Stromal cell of bone marrow (primary cell): ENCODE data around the gene ECT2.
"Not testable (repeated sequence)": the region's sequence is repeated elsewhere in the genome, so short reads cannot be mapped to it uniquely, and the experiment has no call there.

Experiments
- DNase-seq: peaks from one replicate; pipeline ENCODE4 v3.0.0-alpha.2; 2012; ENCODE audit warnings: low read depth

The ECT2 gene

GRCh38 chr3:172808969-172809546 lies 58.5 kb downstream of the ECT2 start:
- DNase-seq, result peak; percentile 23

GRCh38 chr3:172811099-172811498 lies 60.6 kb downstream of the ECT2 start:
- DNase-seq, result no peak

- DNase-seq, result no peak
Observed at GRCh38 chr3:172813462-172813861, 62.9 kb downstream of the ECT2 start.

GRCh38 chr3:172814738-172815137 lies 64.2 kb downstream of the ECT2 start:
- no peak for DNase-seq

GRCh38 chr3:172815857-172816256 lies 65.3 kb downstream of the ECT2 start:
- no peak for DNase-seq

GRCh38 chr3:172816281-172816680 lies 65.8 kb downstream of the ECT2 start:
- DNase-seq, result no peak

GRCh38 chr3:172816968-172817367 lies 66.4 kb downstream of the ECT2 start:
- no peak for DNase-seq

- no peak for DNase-seq
Observed at GRCh38 chr3:172820492-172820891, 70.0 kb downstream of the ECT2 start.

- DNase-seq, result no peak
Observed at GRCh38 chr3:172824229-172824628, 73.7 kb downstream of the ECT2 start.

GRCh38 chr3:172827231-172827630 lies 76.7 kb downstream of the ECT2 start:
- not testable (repeated sequence) for DNase-seq

GRCh38 chr3:172832983-172833382 lies 82.5 kb downstream of the ECT2 start:
- DNase-seq, result no peak

- peak; percentile 19 for DNase-seq
Observed at GRCh38 chr3:172836390-172836997, 86.0 kb downstream of the ECT2 start.

- no peak for DNase-seq
Observed at GRCh38 chr3:172839679-172840078, 89.2 kb downstream of the ECT2 start.

GRCh38 chr3:172840463-172840862 lies 89.9 kb downstream of the ECT2 start:
- no peak for DNase-seq

GRCh38 chr3:172840913-172841312 lies 90.4 kb downstream of the ECT2 start:
- DNase-seq, result no peak

- DNase-seq, result no peak
Observed at GRCh38 chr3:172844428-172844827, 93.9 kb downstream of the ECT2 start.

GRCh38 chr3:172846103-172846561 lies 95.6 kb downstream of the ECT2 start:
- no peak for DNase-seq

GRCh38 chr3:172846706-172847105 lies 96.2 kb downstream of the ECT2 start:
- no peak for DNase-seq

GRCh38 chr3:172847292-172847691 lies 96.8 kb downstream of the ECT2 start:
- no peak for DNase-seq

- peak; percentile 1 for DNase-seq
Observed at GRCh38 chr3:172848910-172849309, 98.4 kb downstream of the ECT2 start.

- no peak for DNase-seq
Observed at GRCh38 chr3:172853005-172853404, 102.5 kb downstream of the ECT2 start.

- DNase-seq, result no peak
Observed at GRCh38 chr3:172853921-172854666, 103.6 kb downstream of the ECT2 start.

- no peak for DNase-seq
Observed at GRCh38 chr3:172855037-172855436, 104.5 kb downstream of the ECT2 start.
